ENCODE data around the gene IL13RA1. TPM values are rescaled to one million over a fixed set of nuclear protein-coding genes. Genes with fewer than 3 reads are reported as not detected.
"Not testable (repeated sequence)": the region's sequence is repeated elsewhere in the genome, so short reads cannot be mapped to it uniquely, and the experiment has no call there.

IL13RA1 gene
- total RNA-seq, 4 donors from 2014 or later, result 34.8 to 61.2 (median 46.9) TPM

DNA sequence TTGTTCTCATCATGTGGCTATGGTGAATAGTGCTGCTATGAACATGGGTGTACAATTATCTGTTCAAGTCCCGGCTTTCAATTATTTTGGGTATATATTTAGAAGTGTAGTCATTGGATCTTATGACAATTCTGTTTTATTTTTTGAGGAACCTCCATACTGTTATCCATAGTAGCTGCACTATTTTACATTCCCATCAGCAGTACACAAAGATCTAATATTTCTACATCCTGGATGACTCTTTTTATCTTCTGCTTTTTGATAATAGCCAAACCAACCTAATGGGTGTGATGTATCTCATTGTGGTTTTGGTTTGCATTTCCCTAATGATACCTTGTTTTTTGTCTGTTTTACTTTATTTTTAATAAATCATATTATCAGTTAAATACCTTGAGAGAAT, 12.9 kb upstream of the IL13RA1 start:
- H3K4me3 ChIP-seq, result no peak overlapping the region
- no peaks in the 10 kb centered on the region for H3K9me3 ChIP-seq
- no peaks in the 10 kb centered on the region for H3K27me3 ChIP-seq
- no peaks in the 10 kb centered on the region for H3K36me3 ChIP-seq
- 53 to 79% methylated on average over 1 of the region's 1 CpG for WGBS, 2 donors
- DNase-seq (ENCODE audit: low spot score in 2 of 2), result no peak
- H3K4me1 ChIP-seq, result no peaks in the 10 kb centered on the region
- no peak overlapping the region for H3K27ac ChIP-seq
- TF ChIP-seq, protein P1, sequence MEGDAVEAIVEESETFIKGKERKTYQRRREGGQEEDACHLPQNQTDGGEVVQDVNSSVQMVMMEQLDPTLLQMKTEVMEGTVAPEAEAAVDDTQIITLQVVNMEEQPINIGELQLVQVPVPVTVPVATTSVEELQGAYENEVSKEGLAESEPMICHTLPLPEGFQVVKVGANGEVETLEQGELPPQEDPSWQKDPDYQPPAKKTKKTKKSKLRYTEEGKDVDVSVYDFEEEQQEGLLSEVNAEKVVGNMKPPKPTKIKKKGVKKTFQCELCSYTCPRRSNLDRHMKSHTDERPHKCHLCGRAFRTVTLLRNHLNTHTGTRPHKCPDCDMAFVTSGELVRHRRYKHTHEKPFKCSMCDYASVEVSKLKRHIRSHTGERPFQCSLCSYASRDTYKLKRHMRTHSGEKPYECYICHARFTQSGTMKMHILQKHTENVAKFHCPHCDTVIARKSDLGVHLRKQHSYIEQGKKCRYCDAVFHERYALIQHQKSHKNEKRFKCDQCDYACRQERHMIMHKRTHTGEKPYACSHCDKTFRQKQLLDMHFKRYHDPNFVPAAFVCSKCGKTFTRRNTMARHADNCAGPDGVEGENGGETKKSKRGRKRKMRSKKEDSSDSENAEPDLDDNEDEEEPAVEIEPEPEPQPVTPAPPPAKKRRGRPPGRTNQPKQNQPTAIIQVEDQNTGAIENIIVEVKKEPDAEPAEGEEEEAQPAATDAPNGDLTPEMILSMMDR (IDR thresholded peaks at IDR 0.05), result no peak
- no peak for TF ChIP-seq EP300 (IDR thresholded peaks at IDR 0.05)
- TF ChIP-seq POLR2A (IDR thresholded peaks at IDR 0.05), result no peak

DNA sequence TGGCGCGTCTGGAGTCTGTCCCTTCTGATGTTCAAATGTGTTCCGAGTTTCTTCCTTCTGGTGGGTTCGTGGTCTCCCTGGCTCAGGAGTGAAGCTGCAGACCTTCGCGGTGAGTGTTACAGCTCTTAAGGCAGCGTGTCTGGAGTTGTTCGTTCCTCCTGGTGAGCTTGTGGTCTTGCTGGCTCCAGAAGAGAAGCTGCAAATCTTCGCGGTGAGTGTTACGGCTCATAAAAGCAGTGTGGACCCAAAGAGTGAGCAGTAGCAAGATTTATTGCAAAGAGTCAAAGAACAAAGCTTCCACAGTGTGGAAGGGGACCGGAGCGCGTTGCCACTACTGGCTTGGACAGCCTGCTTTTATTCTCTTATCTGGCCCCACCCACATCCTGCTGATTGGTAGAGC, 11.5 kb upstream of the IL13RA1 start:
- not testable (repeated sequence) for H3K4me1 ChIP-seq; DNase-seq (ENCODE audit: low spot score in 2 of 2); H3K27ac ChIP-seq; H3K4me3 ChIP-seq; H3K27me3 ChIP-seq; H3K9me3 ChIP-seq; H3K36me3 ChIP-seq
- 67 to 82% methylated on average over 10 to 14 of the region's 14 CpGs for WGBS, 2 donors

DNA sequence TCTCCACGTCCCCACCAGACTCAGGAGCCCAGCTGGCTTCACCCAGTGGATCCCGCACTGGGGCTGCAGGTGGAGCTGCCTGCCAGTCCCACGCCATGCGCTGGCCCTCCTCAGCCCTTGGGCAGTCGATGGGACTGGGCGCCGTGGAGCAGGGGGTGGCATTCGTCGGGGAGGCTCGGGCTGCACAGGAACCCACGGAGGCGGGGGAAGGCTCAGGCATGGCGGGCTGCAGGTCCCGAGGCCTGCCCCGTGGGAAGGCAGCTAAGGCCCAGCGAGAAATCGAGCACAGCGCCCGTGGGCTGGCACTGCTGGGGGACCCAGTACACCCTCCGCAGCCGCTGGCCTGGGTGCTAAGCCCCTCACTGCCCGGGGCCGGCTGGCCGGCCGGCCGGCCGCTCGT, 10.6 kb upstream of the IL13RA1 start:
- 97 to 99% methylated on average over 7 to 17 of the region's 28 CpGs for WGBS, 2 donors
- H3K27me3 ChIP-seq; H3K4me3 ChIP-seq; H3K36me3 ChIP-seq; DNase-seq (ENCODE audit: low spot score in 2 of 2); H3K4me1 ChIP-seq; H3K9me3 ChIP-seq: not testable (repeated sequence)
- peak overlapping the region in 1 of 4 donors; percentile 20 for H3K27ac ChIP-seq

DNA sequence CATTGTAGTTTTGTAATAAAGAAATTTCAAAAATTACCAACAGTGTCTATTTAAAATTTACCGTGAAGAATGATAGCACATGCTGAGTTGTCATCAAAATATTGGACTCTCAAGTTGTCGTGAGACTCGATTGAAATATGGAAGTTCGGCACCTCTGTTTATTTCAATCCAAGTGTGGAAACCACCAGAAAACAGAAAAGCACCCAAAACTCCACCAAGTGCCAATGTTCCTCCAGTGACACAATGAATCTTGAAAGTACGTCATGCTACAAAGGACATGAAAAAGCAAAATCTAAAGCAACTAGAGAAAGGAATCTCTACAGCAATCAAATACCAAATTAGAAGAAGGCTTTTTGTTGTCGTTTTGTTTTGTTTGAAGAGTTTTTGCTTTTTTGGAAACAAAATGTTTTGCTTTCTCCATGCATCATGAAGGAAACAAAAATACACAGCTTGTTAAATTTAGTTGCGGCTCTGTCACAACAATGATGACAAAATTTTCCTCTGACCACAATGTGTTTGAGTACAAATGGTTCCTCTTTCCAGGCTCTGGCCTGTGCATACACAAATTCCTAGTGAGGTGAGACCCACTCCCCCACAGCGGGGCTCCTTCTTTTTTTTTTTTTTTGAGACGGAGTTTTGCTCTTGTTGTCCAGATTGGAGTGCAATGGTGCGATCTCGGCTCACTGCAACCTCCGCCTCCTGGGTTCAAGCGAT, 9.6 kb upstream of the IL13RA1 start:
- Histone ChIP-seq H3K36me3 (no peaks in the 10 kb centered on the region), H3K27ac (peak overlapping the region in 1 of 4 donors; percentile 20), H3K9me3 (no peaks in the 10 kb centered on the region), H3K4me1 (no peaks in the 10 kb centered on the region), H3K27me3 (no peaks in the 10 kb centered on the region), H3K4me3 (no peak overlapping the region)
- no peak for TF ChIP-seq POLR2A (IDR thresholded peaks at IDR 0.05)
- TF ChIP-seq EP300 (IDR thresholded peaks at IDR 0.05), result peak in 1 of 2 donors; percentile 31
- WGBS, 2 donors, result 78 to 90% methylated on average over 13 of the region's 13 CpGs
- no peak for DNase-seq (ENCODE audit: low spot score in 2 of 2)

DNA sequence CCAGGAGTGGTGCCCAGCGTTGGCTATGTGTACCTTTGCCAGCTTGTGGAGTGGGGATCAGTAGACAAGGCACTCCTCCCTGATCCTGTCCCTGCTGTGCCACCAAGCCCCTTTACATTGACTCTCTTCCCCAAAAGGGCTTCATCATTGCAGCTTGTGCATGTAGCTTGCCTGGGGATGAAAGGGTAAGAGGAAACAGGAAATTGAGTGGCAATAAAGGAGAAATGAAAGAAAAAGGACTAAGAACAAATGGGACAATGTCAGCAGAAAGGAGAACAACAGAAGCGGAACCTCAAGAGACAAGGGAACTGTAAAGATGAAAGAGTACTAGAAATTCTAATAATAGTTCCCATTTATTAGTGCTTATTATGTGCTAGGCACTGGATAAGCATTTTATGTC, 8.7 kb upstream of the IL13RA1 start:
- no peaks in the 10 kb centered on the region for H3K9me3 ChIP-seq
- no peak overlapping the region for H3K27ac ChIP-seq
- no peaks in the 10 kb centered on the region for H3K36me3 ChIP-seq

DNA sequence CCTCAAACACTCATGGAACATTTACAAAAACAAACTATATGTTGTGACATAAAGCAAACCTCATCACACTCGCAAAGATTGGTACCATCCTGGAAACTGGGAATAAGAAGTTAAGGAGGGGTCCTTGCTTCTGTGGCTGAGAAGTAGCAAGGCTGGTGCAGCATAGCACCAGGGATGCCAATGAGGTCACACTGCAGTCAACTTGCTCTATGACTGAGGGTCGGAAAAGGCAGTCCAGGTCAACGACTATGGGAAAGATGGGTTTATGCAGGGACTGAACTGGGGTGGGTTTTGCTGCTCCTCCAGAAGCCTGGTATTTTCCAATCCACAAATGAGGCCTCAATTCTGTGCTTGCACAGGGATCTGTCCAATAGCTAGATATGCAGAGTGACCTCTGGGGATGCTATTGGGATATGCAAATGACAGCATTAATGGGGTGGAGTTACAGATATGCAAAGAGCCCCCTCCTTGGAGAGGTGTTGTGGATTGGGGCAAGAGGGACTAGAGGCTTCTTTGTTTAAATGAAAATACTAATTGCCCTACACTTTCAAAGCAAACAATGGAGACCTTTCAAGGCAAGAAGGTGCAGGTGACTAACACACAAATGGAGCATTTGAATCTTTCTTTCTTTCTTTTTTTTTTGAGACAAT, 7.2 kb upstream of the IL13RA1 start:
- WGBS, 2 donors, result 80 to 100% methylated on average over 2 to 3 of the region's 3 CpGs
- Histone ChIP-seq H3K27me3 (no peaks in the 10 kb centered on the region), H3K4me1 (peaks cover 0 to 7% (median 2%) of the 10 kb centered on the region in 4 donors), H3K36me3 (no peaks in the 10 kb centered on the region), H3K9me3 (no peaks in the 10 kb centered on the region), H3K27ac (no peak overlapping the region), H3K4me3 (no peak overlapping the region)
- DNase-seq (ENCODE audit: low spot score in 2 of 2), result no peak
- TF ChIP-seq, protein P1 (IDR thresholded peaks at IDR 0.05), result no peak
- no peak for TF ChIP-seq EP300 (IDR thresholded peaks at IDR 0.05)
- TF ChIP-seq POLR2A (IDR thresholded peaks at IDR 0.05), result no peak

More for the DNA sequence above, 8.7 kb upstream of the IL13RA1 start:
- Histone ChIP-seq H3K4me3 (no peak overlapping the region), H3K27me3 (no peaks in the 10 kb centered on the region), H3K4me1 (no peaks in the 10 kb centered on the region)
- DNase-seq (ENCODE audit: low spot score in 2 of 2), result no peak
- WGBS, 2 donors, result 55 to 89% methylated on average over 2 of the region's 2 CpGs
- TF ChIP-seq, protein P1 (IDR thresholded peaks at IDR 0.05), result no peak
- TF ChIP-seq EP300 (IDR thresholded peaks at IDR 0.05), result peak in 1 of 2 donors; percentile 59
